ENCODE measurements around the gene RUNX3. TPM values are rescaled to one million over a fixed set of nuclear protein-coding genes. Genes with fewer than 3 reads are reported as not detected.
"Not testable (repeated sequence)": the region's sequence is repeated elsewhere in the genome, so short reads cannot be mapped to it uniquely, and the experiment has no call there.

The RUNX3 gene
- total RNA-seq, 2 donors from 2014 or later: 1.6 to 5.7 TPM

DNA sequence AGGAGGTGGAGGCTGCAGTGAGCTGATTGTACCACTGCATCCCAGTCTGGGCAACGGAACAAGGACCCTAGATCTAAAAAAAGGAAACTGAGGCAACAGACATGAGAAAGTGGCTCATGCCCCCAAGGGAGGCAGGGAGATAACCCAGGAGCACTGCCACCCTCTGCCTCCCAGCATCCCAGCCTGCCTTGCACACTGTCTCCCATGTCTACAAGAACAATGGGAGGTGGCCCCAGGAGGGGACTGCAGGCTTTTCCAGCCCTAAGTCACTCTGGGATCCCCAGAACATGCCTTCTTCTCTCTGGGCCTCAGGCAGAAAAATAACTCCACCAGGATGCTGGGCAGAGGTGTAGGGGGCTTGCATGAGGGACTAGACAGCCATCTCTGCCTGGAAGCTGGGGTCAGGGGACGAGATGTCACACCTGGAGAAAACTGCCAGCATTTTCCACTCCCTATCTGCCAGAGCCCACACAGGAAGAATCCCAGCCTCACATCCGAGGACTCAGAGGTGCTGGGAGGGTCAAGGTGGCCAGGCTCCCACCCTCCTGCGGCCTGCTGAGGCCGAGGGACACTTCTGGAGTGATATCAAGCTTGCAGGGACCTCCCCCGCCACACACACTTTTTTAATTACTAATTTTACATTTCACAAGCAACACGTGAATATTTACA, 21.4 kb downstream of the RUNX3 start:
- ATAC-seq (no peak), DNase-seq (no peak)
- intact Hi-C loops (cut with DNase I, micrococcal nuclease): no loop called here

DNA sequence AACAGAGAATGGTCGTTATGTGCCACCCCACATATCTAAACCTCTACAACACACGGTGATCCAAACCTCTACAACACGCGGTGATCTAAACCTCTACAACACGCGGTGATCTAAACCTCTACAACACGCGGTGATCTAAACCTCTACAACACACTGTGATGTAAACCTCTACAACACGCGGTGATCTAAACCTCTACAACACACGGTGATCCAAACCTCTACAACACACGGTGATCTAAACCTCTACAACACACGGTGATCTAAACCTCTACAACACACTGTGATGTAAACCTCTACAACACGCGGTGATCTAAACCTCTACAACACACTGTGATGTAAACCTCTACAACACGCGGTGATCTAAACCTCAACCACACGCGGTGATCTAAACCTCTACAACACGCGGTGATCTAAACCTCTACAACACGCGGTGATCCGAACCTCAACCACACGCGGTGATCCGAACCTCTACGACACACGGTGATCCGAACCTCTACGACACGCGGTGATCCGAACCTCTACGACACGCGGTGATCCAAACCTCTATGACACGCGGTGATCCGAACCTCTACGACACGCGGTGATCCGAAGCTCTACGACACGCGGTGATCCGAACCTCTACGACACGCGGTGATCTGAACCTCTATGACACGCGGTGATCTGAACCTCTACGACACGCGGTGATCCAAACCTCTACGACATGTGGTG, 22.3 kb downstream of the RUNX3 start:
- ATAC-seq; intact Hi-C loops (cut with DNase I, micrococcal nuclease); DNase-seq: not testable (repeated sequence)

DNA sequence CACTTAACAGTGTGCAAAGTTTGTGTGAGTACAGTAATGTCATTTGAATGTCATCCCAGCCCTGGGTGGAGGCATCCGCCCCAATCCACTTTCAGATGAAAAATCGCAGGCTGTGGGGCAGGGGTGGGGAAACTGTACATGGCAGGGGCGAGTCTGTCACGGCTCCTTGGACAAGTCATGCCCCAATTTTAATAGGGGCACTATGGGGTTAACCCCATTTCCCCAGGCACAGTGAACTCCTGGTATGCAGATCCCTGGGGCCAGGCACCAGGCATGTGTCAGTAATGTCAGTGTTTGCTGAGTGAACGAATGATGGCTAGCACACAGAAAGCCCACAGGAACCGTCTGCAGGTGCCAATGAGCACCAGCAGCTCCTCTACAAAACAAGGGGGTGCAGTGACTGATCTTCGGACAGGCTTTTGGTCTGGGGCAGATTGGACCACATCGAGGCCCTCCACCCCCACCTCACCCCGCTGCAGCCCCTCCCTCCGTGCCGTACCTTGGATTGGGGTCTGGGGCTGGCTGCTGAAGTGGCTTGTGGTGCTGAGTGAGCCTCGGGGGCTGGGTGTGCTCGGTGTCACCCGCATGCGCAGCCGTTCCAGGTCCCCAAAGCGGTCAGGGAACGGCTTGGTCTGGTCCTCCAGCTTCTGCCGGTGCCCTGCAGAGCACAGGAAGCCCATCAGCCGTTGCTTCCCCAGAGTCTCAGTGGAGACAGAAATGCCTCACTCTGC, 23.2 kb downstream of the RUNX3 start:
- ATAC-seq (no peak), DNase-seq (peak; percentile 1 to 5)
- intact Hi-C loops (cut with DNase I, micrococcal nuclease): no loop called here

DNA sequence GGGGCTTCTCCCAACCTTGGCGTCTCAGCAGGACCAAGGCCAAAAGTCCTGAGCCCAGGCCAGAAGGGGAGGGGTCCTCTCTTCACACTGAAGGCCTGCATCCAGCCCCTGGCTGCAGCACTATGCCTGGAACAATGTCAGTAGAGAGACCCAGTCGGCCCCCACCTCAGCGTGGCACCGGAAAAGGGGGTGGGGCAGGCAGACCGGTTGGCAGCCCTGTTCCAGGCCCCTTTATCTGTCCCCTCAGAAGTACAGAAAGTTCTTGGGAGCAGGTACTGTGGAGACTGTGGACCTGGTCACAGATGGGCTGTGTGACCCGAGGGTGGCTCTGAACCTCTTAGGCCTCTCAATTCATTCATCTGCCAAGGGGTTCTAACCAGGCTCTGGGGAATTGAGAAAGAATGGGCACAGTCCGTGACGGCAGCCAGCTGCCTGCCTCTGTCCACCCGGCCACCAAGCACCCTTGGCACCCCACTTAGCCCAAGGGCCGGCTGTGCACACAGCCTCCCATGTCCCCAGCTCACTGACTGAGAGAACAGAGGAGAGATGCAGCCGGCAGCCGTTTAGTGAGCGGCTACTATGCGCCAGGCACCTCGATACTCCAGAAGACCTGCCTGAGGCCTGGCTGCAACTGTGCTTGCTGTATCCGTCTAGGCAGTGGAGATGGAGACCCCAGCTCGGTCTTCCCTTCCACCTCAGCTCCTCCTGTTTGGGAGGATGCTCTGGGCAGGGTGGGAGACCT, 23.9 kb downstream of the RUNX3 start:
- ATAC-seq (no peak), DNase-seq (peak; percentile 2 to 18)
- intact Hi-C loops (cut with DNase I, micrococcal nuclease): no loop called here

DNA sequence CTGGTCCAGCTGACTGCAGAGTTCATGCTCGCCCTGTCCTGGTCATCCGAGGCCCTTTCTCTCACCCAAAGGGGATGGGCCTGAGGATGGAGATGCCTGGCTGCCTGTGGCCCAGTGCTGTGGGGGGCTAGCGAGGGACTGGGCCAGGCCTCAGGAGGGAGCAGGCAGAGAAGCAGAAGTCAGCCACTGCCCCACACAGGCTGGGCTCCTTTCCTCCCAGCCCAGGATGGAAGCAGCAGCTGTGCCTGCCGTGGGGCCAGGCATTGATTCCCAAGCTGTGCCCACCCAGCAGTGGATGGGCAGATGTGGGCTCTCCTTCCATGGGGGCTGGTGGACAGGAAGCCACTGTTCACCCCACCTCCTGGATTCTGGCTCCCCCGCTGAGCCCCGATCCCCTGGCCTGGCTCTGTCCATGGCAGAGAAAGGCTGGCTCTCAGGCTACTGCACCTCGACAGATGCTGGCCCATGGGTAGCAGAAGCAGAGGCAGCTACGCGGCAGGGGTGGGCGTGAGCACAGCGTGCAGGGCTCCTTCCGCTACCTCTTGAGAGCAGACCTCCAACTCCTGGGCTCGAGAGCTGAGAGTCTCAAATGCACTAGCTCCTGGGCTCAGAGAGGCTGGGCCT, 24.6 kb downstream of the RUNX3 start:
- intact Hi-C loops (cut with DNase I, micrococcal nuclease): no loop called here
- peak; percentile 2 to 7 for DNase-seq

DNA sequence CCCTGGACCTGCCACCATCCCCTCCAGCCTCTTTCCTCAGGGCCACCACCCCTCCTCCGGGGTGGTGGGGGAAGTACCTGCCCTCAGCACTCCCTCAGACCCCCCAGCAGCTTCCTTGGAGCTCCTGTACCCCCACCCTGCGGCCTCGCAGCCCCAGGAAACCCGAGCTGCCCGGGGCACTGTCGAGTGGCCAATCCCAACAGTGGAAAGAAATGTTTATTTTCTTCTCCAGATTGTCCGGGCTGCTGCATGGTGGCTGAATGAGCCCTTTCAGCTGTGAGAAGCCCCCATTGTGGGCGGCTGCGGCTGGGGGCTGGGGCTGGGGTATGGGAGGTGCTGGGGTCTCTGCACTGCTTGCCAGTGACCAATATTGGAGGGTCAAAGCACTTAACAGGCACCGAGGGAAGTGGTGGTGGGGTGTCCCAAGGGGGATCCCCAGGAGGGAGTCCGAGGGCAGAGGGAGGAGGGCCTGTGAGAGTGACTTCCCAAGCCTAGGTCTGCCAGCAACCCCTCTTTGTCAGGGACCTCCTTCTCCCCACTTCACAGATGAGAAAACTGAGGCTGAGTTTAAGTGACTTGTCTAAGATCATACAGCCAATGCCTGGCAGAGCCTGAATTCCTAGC, 25.2 kb downstream of the RUNX3 start:
- DNase-seq: peak; percentile 0 to 19
- no peak for ATAC-seq
- intact Hi-C loops (cut with DNase I, micrococcal nuclease): no loop called here

More for the DNA sequence above, 24.6 kb downstream of the RUNX3 start:
- no peak for ATAC-seq

DNA sequence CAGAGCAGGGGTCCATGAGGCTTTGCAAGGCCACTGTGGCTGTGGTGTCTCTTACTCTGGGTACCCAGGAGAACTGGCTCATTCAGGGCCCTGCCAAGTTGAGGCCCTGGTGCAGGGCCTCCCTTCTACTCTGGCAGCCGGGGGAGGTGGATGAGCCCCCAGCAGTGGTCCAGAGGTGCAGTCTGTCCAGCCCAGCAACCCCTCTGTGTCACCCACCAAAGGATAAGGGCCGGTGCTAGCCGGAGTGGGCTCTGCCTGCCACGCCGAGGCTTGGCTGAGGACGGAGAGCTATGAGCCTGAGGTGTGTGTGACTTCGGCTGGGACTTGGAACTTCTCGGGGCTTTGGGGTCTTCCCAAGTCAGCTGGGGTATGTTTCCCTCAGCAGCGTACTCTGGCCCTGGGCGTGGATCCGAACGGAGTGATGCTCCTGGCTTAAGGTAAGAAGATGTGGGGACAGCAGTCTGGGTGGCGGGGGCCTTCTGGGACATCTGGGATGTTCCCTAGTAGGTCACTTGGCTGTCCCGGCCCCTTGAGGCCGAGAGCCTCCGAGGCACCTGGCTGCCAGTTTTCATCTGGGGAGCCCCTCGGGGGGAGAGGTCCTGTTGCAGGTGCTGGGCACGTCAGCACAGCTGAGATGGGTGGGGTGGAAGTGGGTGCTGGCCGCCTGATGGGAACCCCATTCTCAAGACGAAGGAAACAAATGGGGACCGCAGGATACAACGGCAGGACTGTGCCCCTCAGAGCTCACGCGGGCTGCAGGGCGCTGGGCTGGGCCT, 25.9 kb downstream of the RUNX3 start:
- DNase-seq: peak; percentile 3 to 21
- intact Hi-C loops (cut with DNase I, micrococcal nuclease): no loop called here
- ATAC-seq: no peak

DNA sequence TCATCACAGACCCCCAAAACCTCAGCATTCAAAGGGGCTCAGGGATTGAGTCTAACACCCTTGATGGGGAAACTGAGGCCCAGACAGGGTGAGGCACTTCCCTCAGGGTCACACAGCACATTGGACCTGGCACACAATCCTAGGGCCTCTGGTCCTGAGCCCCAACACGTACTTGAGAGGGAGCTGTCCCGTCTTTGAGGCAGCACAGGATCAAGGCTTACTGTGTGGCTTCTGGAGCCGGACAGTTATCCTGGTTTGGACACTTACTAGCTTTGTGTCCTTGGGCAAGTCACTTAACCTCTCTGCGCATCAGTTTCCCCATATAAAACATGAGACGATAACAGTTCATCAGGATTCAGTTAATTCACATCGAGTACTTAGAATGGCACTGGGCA, 26.5 kb downstream of the RUNX3 start:
- ATAC-seq (no peak), DNase-seq (peak; percentile 3 to 5)
- intact Hi-C loops (cut with DNase I, micrococcal nuclease): no loop called here

DNA sequence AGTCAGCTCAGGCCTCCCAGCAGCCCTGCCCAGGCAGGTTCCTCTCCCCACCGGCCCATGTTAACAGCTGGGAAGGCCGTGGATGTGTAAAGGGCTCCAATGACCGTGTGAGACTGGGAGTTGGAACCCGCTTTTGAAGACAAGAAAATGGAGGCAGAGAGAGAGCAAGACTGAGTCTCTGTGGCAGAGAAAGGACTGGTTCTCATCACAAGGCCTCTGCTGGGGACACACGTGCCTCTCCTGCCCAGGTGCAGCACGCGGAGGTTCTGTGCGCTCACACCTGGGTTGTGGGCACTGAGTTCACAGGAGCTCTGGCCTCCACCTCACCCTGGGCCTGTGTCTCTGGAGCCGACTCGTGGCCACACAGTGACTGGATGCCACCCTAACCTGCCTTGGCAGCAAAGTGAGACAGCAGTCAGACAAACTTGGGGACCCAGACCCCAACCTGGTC, 27.0 kb downstream of the RUNX3 start:
- ATAC-seq (no peak), DNase-seq (peak; percentile 2 to 14)
- intact Hi-C loops (cut with DNase I, micrococcal nuclease): no loop called here

DNA sequence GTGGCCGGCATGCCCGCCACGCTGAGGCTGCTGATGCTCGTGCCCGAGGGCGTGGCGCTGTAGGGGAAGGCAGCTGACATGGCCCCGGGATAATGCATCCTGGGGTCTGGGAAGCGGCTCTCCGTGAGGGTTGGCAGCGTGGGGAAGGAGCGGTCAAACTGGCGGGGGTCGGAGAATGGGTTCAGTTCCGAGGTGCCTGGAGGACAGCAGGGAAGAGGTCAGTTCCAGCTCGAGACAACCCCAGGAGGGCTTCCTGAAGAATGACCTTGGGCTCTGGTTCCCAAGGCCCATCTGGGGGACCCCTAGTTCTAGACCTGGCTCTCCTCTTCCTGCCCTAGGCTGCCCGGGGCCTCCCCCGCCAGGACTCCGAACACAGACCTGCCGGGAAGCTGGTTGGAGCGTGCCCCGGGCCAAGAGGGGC, 27.6 kb downstream of the RUNX3 start:
- DNase-seq (peak in 1 of 2 donors; percentile 3), ATAC-seq (no peak)
- intact Hi-C loops (cut with DNase I, micrococcal nuclease): no loop called here

DNA sequence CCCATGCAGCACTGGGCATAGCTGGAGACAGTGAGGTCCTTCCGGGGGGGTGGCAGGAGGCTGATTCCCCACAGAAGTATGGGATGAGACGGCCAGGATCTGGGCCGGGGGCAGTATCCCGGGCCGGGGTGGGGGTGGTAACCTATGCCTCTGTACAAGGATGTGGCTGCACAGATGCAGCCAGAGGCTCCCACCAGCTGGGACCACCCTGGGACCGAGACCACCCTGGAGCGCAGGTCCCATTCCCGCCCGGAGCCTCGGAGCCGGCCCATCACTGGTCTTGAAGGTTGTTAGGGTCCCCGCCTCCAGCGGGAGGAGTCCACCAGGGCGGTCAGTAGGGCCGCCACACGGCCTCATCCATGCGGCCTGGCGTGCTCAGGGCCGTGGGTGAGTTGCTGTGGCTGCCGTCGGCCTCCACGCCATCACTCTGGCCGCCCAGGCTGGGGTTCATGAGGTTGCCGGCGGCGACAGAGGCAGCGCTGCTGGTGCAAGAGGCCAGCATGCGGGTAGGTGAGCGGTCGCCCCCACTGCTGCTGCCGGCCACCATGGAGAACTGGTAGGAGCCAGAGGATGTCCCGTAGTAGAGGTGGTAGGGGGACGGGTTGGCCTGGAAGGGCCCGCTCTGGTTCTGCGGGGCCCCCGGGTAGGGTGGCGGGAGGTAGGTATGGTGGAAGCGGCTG, 28.1 kb downstream of the RUNX3 start:
- DNase-seq (peak in 1 of 2 donors; percentile 4), ATAC-seq (no peak)
- intact Hi-C loops (cut with DNase I, micrococcal nuclease): no loop called here

DNA sequence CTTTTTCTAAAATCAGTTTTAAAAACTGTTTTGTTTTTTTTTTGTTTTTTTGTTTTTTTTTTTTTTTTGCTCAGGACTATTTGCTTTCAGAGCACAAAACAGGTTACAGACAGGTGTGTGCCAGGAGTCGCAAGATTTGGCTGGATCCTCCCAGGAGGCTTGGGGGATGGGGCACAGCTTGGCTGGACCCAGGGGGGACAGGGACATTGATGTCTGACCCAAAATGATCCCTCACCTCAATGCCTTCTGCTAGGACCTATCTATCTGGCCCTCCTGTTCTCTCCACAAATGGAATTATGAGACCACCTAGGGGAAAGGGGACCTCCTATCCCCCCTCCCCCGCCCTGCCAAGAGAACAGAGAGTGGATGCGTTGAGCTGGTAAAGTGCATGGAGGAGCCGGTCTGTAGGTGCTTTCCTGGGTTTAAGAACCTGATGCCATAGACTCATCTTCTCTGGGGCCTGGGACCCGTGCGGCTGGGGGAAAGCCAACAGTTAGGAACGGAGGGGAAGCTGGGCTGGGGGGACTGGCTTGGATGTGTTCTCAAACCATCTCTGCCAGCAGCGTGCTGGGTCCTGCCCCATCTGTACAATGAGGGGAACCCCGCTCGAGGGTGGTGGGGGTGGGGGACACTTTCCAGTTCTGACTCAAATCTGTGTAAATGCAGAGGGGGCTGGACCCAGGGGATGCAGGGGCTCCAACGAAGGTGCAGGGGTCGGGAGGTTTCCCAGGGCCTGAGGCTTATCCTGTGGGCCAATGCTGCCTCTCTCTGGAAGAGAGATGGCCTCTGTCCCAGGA, 28.9 kb downstream of the RUNX3 start:
- intact Hi-C loops (cut with DNase I, micrococcal nuclease): no loop called here
- ATAC-seq (no peak), DNase-seq (peak in 1 of 2 donors; percentile 3)

DNA sequence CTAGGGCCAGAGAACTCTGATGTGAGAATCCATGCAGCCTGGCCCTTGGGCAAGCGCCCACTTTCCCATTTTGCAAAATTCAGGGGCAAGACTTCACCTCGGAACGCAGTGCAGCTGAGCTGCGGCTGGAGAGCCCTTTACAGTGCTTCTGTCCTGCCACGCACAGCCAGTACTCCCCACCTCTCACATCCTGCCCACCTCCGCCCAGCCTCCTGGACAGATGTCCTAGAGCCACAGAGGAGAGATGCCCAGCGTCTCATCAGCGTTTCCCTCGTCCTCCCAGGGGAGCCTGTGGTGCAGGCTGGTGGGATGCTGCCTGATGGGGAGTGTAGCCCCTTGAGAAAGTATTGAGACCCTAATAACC, 29.6 kb downstream of the RUNX3 start:
- DNase-seq (no peak), ATAC-seq (no peak)
- intact Hi-C loops (cut with DNase I, micrococcal nuclease): no loop called here

DNA sequence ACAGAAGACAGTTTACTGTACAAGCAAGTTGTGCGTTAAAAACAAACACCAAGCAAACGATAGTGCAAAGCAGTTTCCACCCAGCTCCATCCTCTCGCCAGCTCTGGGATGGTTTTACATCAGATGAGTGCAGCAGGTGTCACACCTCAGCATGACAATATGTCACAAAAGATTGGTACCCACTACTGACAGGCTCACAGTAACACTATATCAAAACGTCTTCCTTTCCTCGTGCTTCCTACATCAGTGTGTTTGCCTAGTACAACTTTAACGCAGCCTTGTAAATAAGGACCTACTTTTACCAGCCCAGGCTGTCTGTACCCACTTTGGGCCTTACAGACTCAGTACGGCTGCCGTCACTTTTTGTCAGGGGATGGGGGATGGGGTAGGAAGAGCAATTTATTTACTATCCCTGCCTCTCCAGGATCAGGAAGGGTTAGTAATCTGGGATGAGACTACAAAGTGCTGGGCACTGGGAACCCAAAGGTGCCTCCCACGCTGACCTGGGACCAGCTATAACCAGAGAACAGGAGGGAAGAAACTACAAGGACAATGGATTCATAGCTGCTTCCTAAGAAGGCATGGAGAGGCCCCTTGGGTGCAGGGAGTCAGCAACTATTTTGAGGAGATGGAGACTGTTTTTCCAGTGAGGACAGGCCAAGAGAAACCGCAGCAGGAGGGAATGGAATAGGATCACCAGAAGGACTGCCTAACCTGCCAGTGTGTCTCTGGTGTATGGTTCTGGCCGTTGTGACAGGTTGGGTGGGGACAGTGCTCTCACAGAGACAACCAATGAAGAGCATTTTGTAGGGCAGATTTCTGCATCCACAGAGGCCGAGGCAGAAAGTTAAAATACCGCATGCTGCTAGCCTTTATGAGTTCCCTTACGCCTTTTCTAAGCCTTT, 30.2 kb downstream of the RUNX3 start:
- intact Hi-C loops (cut with DNase I, micrococcal nuclease): no loop called here
- DNase-seq: no peak
- no peak for ATAC-seq

DNA sequence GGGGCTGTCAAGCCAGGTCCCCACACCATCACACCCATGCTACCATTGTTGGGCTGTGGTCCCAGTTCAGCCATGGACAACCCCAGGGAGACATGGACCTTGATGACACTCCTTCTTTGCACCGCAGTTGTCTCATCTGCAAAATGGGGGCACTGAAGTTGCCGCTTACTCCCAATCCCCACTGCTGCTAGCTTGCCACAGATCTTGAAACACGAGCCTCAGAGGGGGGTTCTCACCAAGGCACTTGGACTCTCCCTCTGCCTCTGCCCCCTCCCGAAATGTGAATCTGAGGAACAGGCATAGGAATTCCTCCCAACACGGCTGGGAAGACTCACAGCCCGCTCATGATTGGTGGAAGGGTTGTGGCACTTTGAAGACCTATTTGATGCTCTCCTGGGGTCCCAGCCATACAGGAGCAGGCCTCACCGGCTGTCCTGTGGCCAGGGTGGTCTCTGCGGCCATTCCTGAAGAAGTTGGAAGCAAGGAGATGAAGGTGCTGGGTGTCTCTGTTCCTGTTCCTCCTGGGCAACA, 31.1 kb downstream of the RUNX3 start:
- ATAC-seq: no peak
- no peak for DNase-seq
- intact Hi-C loops (cut with DNase I, micrococcal nuclease): no loop called here

Data from left colon (tissue), 2 donors.